Fibroblast of villous mesenchyme (primary cell): ENCODE data around the gene CTPS1. TPM values are rescaled to one million over a fixed set of nuclear protein-coding genes. Genes with fewer than 3 reads are reported as not detected.

Experiments used
- DNase-seq: peaks from one replicate; pipeline ENCODE4 v3.0.0-alpha.2; 2010; ENCODE audit warnings: low read depth
- H3K4me3 ChIP-seq: 2 replicates; pipeline ENCODE4 v1.5.1; 2011; ENCODE audit warnings: low read depth, mild to moderate bottlenecking, low read length
- CTCF ChIP-seq: IDR thresholded peaks from 2 replicates; pipeline ENCODE4 v1.5.1; 2012; ENCODE audit warnings: low read depth, mild to moderate bottlenecking, low read length; ENCODE audit not compliant: insufficient read depth
- total RNA-seq: library from RNA; depleted of rRNA; stranded (reverse); fragments of >200 nt; gene quantifications from 2 replicates; pipeline ENCODE4 v1.2.3, GENCODE V29; 2012

The CTPS1 gene
- total RNA-seq, 1 donor = 42.3 TPM

GRCh38 chr1:40939320-40940059, 40.0 kb upstream of the CTPS1 start:
- H3K4me3 ChIP-seq = no peak overlapping the region
- DNase-seq = peak; percentile 86
- TF ChIP-seq CTCF = no peak

- peak; percentile 14 for TF ChIP-seq CTCF
- peak; percentile 95 for DNase-seq
- H3K4me3 ChIP-seq = no peak overlapping the region
These were observed 35.2 kb upstream of the CTPS1 start for GRCh38 chr1:40944326-40944725.

GRCh38 chr1:40944841-40945430, 34.6 kb upstream of the CTPS1 start:
- TF ChIP-seq CTCF = no peak
- DNase-seq = peak; percentile 46
- no peak overlapping the region for H3K4me3 ChIP-seq

- no peak overlapping the region for H3K4me3 ChIP-seq
- no peak for TF ChIP-seq CTCF
- DNase-seq = peak; percentile 41
These were observed 34.0 kb upstream of the CTPS1 start for GRCh38 chr1:40945491-40945973.

GRCh38 chr1:40948741-40949443, 30.6 kb upstream of the CTPS1 start:
- DNase-seq = peak; percentile 70
- H3K4me3 ChIP-seq = no peak overlapping the region
- peak; percentile 76 for TF ChIP-seq CTCF

GRCh38 chr1:40949563-40949962, 29.9 kb upstream of the CTPS1 start:
- no peak overlapping the region for H3K4me3 ChIP-seq
- no peak for TF ChIP-seq CTCF
- DNase-seq = no peak
